Measurements from ENCODE around the gene REST.
"Not testable (repeated sequence)": the region's sequence is repeated elsewhere in the genome, so short reads cannot be mapped to it uniquely, and the experiment has no call there.

REST gene, protein sequence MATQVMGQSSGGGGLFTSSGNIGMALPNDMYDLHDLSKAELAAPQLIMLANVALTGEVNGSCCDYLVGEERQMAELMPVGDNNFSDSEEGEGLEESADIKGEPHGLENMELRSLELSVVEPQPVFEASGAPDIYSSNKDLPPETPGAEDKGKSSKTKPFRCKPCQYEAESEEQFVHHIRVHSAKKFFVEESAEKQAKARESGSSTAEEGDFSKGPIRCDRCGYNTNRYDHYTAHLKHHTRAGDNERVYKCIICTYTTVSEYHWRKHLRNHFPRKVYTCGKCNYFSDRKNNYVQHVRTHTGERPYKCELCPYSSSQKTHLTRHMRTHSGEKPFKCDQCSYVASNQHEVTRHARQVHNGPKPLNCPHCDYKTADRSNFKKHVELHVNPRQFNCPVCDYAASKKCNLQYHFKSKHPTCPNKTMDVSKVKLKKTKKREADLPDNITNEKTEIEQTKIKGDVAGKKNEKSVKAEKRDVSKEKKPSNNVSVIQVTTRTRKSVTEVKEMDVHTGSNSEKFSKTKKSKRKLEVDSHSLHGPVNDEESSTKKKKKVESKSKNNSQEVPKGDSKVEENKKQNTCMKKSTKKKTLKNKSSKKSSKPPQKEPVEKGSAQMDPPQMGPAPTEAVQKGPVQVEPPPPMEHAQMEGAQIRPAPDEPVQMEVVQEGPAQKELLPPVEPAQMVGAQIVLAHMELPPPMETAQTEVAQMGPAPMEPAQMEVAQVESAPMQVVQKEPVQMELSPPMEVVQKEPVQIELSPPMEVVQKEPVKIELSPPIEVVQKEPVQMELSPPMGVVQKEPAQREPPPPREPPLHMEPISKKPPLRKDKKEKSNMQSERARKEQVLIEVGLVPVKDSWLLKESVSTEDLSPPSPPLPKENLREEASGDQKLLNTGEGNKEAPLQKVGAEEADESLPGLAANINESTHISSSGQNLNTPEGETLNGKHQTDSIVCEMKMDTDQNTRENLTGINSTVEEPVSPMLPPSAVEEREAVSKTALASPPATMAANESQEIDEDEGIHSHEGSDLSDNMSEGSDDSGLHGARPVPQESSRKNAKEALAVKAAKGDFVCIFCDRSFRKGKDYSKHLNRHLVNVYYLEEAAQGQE

DNA sequence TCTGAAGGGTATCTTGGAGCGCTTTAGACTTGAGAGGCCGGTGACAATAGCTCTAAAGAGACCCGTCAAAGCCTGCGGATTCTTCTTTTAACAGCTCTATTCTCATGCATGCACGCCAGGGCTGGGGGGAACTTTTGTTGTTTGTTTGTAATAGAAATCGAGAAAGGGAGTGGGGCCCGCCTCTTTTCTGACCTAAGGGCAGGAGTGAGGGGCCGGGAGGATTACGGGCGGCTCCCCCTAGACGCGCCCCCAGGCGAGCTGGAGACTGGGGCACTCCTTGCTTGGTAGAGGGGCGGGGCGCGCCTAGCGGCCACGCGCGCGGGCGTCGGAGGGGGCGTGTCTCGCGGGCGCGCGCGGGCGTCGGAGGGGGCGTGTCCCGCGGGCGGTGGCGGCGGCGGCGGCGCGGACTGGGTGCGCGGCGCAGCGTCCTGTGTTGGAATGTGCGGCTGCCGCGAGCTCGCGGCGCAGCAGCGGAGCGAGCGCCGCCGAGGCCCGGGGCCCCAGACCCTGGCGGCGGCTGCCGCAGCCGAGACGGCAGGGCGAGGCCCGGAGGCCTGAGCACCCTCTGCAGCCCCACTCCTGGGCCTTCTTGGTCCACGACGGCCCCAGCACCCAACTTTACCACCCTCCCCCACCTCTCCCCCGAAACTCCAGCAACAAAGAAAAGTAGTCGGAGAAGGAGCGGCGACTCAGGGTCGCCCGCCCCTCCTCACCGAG is at the start of gene REST:
Gene REST (plus strand): TSS at position 412 of the 717 bp plus-strand sequence. CDS start 2,739 bp downstream, outside the sequence.
- H3K9me3 Mint-ChIP-seq: no peaks in the 10 kb centered on the region
- H3K4me1 Mint-ChIP-seq: peaks cover 24% of the 10 kb centered on the region

DNA sequence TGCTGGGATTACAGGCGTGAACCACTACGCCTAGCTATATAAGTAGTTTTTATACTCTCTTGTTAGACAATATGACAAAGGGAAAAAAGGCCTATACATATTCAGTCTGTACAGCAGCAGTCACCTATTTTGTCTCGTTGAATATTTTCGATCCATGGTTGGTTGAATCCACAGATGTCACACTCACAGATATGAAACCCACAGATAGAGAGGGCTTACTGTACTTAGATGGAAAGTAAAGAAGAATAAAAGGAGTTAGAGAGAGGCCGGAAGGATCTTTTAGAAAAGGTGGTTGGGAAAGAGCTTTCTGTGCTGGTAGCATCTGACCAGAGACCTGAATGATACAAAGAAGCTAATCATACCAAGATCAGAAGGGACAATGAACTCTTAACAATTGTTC is 47.9 kb upstream of the REST start:
- no peaks in the 10 kb centered on the region for H3K36me3 Mint-ChIP-seq
- H3K27me3 Mint-ChIP-seq: peaks cover 6% of the 10 kb centered on the region
- no peak for ATAC-seq (ENCODE audit: low read depth)
- no peaks in the 10 kb centered on the region for H3K9me3 Mint-ChIP-seq
- no peaks in the 10 kb centered on the region for H3K4me1 Mint-ChIP-seq
- H3K27ac Mint-ChIP-seq: no peak overlapping the region
- no peak for DNase-seq (ENCODE audit: low spot score in 2 of 2)
- H3K4me3 Mint-ChIP-seq: no peak overlapping the region

More for the DNA sequence above, at the start of gene REST:
- peak; percentile 83 to 91 for DNase-seq (ENCODE audit: low spot score in 2 of 2)
- peak; percentile 61 for ATAC-seq (ENCODE audit: low read depth)
- Mint-ChIP-seq H3K36me3 (peaks cover 2% of the 10 kb centered on the region), H3K27ac (peak within 1 kb of the TSS; percentile 80), H3K27me3 (peaks cover 2% of the 10 kb centered on the region), H3K4me3 (peak within 1 kb of the TSS; percentile 97)

DNA sequence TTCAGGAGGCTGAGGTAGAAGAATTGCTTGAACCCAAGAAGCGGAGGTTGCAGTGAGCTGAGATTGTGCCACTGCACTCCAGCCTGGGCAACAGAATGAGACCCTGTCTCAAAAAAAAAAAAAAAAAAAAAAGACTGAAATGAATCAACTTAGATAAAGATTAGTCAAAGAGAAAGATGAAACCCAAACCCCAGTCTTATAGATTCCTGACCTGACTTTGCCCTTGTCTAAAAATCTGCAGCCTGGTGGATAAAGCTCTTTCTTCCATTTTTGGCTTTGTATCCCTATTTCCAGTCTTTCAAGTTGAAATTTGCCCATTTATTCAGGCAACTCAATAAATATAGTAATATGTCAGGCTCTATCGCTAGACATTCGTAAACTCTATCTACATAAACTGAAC is 46.9 kb upstream of the REST start:
- Mint-ChIP-seq H3K4me3 (no peak overlapping the region), H3K27ac (no peak overlapping the region), H3K9me3 (no peaks in the 10 kb centered on the region), H3K36me3 (no peaks in the 10 kb centered on the region), H3K4me1 (no peaks in the 10 kb centered on the region), H3K27me3 (peaks cover 6% of the 10 kb centered on the region)
- DNase-seq (ENCODE audit: low spot score in 2 of 2) (no peak), ATAC-seq (ENCODE audit: low read depth) (no peak)

DNA sequence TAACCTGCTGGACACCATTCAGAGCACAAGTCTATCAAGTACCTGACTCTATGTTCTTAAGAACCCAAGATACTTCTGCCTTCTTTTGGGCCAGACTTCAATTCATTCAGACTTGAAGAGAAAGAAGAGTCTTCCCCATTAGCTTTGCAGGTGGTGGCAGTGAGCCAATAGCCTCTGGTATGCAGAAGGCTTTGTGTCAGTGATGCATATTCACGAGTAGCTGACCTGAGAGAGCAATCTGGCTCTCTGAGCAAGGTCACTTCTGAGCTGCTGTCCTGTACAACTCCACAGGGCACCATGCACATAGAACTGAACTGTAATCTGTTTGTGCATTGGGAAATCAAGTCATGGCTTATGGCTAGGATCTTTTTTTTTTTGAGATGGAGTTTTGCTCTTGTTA is 46.3 kb upstream of the REST start:
- no peak overlapping the region for H3K4me3 Mint-ChIP-seq
- DNase-seq (ENCODE audit: low spot score in 2 of 2) (no peak), ATAC-seq (ENCODE audit: low read depth) (no peak)
- H3K36me3 Mint-ChIP-seq: no peaks in the 10 kb centered on the region
- no peaks in the 10 kb centered on the region for H3K4me1 Mint-ChIP-seq
- no peaks in the 10 kb centered on the region for H3K9me3 Mint-ChIP-seq
- H3K27me3 Mint-ChIP-seq: peaks cover 6% of the 10 kb centered on the region
- H3K27ac Mint-ChIP-seq: no peak overlapping the region

DNA sequence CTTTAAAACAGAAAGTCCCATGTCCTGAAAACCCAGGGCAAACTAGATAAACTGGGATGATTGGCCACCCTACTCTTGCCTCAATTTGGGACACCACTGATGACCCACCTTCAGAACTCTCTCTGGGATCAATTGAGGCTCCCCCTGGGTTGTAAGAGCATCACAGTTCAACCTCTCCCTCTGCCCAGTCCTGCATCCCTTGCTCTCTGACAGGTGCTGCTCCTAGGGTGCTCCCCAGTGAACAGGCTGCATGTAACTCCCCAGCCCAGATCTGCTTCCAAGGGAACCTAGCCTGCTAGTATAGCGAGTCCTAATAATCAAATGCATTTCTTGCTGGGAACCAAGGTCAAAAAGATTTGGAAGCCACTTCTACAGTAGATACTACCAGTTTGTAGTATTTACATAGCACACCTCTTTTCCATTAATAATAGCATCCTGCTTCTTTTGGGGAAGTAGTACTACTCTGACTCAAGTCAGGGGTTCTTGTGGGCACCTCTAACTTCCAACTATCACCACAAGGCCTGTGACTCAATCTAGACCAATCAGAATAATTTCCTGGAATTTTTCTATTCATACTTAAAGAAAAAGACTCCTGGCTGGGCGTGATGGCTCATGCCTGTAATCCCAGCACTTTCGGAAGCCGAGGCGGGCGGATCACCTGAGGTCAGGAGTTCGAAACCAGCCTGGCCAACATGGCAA is 44.1 kb upstream of the REST start:
- H3K4me3 Mint-ChIP-seq: no peak overlapping the region
- H3K36me3 Mint-ChIP-seq: no peaks in the 10 kb centered on the region
- H3K4me1 Mint-ChIP-seq: no peaks in the 10 kb centered on the region
- peaks cover 6% of the 10 kb centered on the region for H3K27me3 Mint-ChIP-seq
- DNase-seq (ENCODE audit: low spot score in 2 of 2): no peak
- no peak overlapping the region for H3K27ac Mint-ChIP-seq
- H3K9me3 Mint-ChIP-seq: no peaks in the 10 kb centered on the region
- ATAC-seq (ENCODE audit: low read depth): no peak

DNA sequence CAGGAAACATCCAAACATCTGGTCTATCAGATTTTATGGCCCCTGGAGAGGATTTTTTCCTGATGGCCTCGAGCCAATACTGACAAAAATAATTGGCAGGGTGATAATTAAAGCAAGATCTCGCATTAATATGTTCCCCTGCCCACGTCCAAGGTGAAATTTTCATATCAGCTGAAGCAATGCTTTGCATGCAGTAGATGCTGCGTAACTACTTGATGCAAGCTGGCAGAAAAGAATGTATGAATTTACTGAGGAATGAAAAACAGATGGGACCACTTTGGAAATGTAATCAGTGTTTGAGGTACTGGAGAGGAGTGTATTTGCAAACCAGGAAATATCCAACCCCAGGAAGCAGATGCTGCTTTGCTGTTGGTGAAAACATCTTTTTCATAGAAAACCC is 36.8 kb upstream of the REST start:
- peaks cover 4% of the 10 kb centered on the region for H3K27me3 Mint-ChIP-seq
- no peak for ATAC-seq (ENCODE audit: low read depth)
- no peak overlapping the region for H3K4me3 Mint-ChIP-seq
- no peak overlapping the region for H3K27ac Mint-ChIP-seq
- no peak for DNase-seq (ENCODE audit: low spot score in 2 of 2)
- no peaks in the 10 kb centered on the region for H3K36me3 Mint-ChIP-seq
- H3K4me1 Mint-ChIP-seq: peaks cover 6% of the 10 kb centered on the region
- H3K9me3 Mint-ChIP-seq: no peaks in the 10 kb centered on the region

DNA sequence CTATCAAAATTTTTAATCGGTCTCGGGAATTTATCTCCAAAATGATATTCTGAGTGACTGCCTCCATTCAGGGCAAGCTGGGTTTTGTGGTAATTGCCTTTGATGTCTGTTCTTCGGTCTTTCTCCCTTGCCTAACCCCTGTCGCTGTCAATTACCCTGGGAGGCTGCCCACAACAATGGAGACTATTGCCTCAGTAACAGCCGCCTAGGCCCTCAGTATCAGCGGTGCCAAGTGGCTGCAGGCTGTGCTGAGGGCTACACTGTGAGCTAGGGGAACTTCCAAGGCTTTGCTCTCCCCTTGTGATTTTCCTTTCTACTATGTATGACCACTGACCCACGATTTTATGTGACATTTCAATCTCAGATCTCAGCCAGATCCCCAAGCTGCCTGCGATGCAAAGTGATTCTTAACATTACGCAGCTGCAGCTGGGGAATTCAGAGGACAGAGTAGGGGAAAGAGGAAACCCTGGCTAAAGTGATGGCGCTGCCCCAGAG is 36.3 kb upstream of the REST start:
- no peak for DNase-seq (ENCODE audit: low spot score in 2 of 2)
- Mint-ChIP-seq H3K36me3 (no peaks in the 10 kb centered on the region), H3K4me3 (peak overlapping the region; percentile 24), H3K27me3 (peaks cover 4% of the 10 kb centered on the region), H3K27ac (no peak overlapping the region), H3K4me1 (peaks cover 6% of the 10 kb centered on the region), H3K9me3 (no peaks in the 10 kb centered on the region)
- peak; percentile 29 for ATAC-seq (ENCODE audit: low read depth)

DNA sequence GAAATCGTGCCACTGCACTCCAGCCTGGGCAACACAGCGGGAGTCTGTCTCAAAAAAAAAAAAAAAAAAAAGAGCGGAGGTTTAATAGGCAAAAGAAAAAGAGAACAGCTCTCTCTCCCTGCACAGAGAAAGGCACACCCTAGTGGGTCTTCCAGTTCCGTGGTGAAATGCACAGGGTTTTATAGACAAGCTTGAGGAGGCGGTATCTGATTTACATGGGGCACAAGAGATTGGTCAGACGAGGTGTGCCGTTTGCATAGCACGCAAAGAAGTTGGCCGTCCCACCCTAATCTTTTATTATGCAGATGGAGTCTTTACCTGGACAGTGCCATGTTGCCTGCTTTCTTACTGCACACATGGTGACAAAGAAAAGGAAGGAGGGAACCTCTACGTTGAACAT is 33.5 kb upstream of the REST start:
- ATAC-seq (ENCODE audit: low read depth): no peak
- peaks cover 4% of the 10 kb centered on the region for H3K27me3 Mint-ChIP-seq
- peaks cover 6% of the 10 kb centered on the region for H3K4me1 Mint-ChIP-seq
- no peak for DNase-seq (ENCODE audit: low spot score in 2 of 2)
- no peaks in the 10 kb centered on the region for H3K9me3 Mint-ChIP-seq
- no peak overlapping the region for H3K4me3 Mint-ChIP-seq
- H3K36me3 Mint-ChIP-seq: no peaks in the 10 kb centered on the region
- H3K27ac Mint-ChIP-seq: no peak overlapping the region

DNA sequence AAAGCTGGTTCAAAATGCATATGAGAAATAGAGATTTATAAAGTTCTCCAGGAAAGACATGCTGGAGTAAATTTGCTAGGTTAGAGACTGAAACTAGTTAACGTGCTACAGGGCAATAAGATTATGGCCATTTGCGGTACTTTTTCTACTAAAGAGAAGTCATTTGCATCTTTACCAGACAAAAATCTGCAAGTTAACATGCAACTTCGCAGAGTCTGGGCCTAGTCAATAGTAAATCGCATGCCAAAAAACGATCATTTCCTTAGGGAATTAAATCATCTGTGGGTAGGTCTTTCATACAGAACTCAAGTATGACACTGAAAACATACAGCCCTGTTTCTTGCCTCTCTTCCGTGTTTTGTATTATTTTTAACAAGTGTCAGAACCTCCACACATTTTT is 32.8 kb upstream of the REST start:
- H3K36me3 Mint-ChIP-seq: no peaks in the 10 kb centered on the region

DNA sequence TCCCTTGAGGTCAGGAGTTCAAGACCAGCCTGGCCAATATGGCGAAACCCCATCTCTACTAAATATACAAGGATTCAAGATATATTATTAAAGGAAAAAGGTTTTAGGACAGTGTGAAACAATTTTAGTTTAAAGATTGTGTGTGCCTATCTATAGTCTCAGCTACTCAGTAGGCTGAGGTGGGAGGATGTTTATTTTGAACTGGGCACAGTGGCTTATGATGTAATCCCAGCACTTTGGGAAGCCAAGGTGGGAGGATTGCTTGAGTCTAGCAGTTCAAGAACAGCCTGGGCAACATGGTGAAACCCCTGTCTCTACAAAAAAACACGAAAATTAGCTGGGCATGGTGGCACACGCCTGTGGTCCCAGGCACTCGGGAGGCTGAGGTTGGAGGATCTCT is 31.4 kb upstream of the REST start:
- H3K4me1 Mint-ChIP-seq: peaks cover 4% of the 10 kb centered on the region
- DNase-seq (ENCODE audit: low spot score in 2 of 2) (no peak), ATAC-seq (ENCODE audit: low read depth) (no peak)
- H3K36me3 Mint-ChIP-seq: no peaks in the 10 kb centered on the region
- H3K4me3 Mint-ChIP-seq: no peak overlapping the region
- no peaks in the 10 kb centered on the region for H3K9me3 Mint-ChIP-seq
- no peak overlapping the region for H3K27ac Mint-ChIP-seq
- peaks cover 3% of the 10 kb centered on the region for H3K27me3 Mint-ChIP-seq

More for the DNA sequence above, 32.8 kb upstream of the REST start:
- peaks cover 6% of the 10 kb centered on the region for H3K4me1 Mint-ChIP-seq
- no peaks in the 10 kb centered on the region for H3K9me3 Mint-ChIP-seq
- H3K27ac Mint-ChIP-seq: no peak overlapping the region
- H3K4me3 Mint-ChIP-seq: no peak overlapping the region
- ATAC-seq (ENCODE audit: low read depth) (no peak), DNase-seq (ENCODE audit: low spot score in 2 of 2) (no peak)
- peaks cover 3% of the 10 kb centered on the region for H3K27me3 Mint-ChIP-seq

DNA sequence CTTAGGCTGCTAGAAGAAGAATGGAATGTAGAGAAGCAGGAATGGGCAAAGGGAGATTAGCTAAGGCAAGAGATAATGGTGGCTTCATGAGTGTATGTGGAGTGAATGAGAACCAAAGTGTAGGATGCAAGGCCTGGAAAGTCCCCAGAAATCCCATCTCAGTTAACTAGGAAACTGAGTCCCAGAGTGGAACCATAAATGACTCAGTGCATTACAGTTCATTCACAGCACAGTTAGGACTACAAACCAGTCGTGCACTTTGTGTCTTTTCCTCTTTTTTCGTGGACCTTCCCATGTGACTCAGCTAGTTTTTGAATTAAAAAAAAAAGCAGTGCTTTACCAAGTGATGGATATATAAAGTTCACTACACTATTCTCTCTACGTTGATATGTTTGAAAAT is 27.7 kb upstream of the REST start:
- ATAC-seq (ENCODE audit: low read depth): no peak
- H3K27me3 Mint-ChIP-seq: peaks cover 2% of the 10 kb centered on the region
- no peak overlapping the region for H3K27ac Mint-ChIP-seq
- no peaks in the 10 kb centered on the region for H3K4me1 Mint-ChIP-seq
- no peaks in the 10 kb centered on the region for H3K36me3 Mint-ChIP-seq
- H3K4me3 Mint-ChIP-seq: no peak overlapping the region
- DNase-seq (ENCODE audit: low spot score in 2 of 2): no peak
- no peaks in the 10 kb centered on the region for H3K9me3 Mint-ChIP-seq

DNA sequence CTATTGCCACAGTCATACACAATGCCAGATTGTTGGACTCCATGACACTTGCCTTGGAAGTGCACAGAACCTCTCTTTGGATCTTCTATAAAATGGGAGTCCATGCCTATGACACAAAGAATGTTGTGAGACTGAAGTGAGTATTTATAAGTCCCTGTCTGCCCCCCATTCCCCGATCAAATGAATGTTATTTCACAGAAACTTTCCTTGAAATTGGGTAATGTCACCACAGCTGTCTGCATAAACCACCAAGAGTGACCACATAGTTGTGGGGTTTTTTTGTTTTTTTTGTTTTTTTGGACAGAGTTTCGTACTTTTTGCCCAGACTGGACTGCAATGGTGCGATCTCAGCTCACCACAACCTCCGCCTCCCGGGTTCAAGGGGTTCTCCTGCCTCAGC is 27.1 kb upstream of the REST start:
- Mint-ChIP-seq H3K36me3 (no peaks in the 10 kb centered on the region), H3K4me3 (no peak overlapping the region), H3K4me1 (no peaks in the 10 kb centered on the region), H3K27me3 (peaks cover 2% of the 10 kb centered on the region), H3K27ac (no peak overlapping the region), H3K9me3 (no peaks in the 10 kb centered on the region)
- DNase-seq (ENCODE audit: low spot score in 2 of 2) (no peak), ATAC-seq (ENCODE audit: low read depth) (no peak)

DNA sequence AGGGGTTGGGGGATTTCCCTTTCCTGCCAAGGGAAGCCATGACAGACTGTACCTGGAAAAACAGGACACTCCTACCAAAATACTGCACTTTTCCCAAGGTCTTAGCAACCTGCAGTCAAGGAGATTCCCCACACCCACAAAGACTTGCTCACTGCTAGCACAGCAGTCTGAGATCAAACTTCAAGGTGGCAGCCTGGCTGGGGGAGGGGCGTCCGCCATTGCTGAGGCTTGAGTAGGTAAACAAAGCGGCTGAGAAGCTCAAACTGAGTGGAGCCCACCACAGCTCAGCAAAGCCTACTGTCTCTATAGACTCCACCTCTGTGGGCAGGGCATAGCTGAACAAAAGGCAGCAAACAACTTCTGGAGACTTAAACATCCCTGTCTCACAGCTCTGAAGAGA is 23.2 kb upstream of the REST start:
- not testable (repeated sequence) for H3K36me3 Mint-ChIP-seq, H3K4me3 Mint-ChIP-seq

More for the DNA sequence above, 23.2 kb upstream of the REST start:
- H3K27ac Mint-ChIP-seq; H3K9me3 Mint-ChIP-seq; DNase-seq (ENCODE audit: low spot score in 2 of 2); ATAC-seq (ENCODE audit: low read depth); H3K4me1 Mint-ChIP-seq; H3K27me3 Mint-ChIP-seq: not testable (repeated sequence)
